HCT116 (cell line): ENCODE results near the gene DNAJB8. TPM values are rescaled to one million over a fixed set of nuclear protein-coding genes. Genes with fewer than 3 reads are reported as not detected.

Experiments used
- ATAC-seq: fragments of 200-7000 bp; cut with Tn5 transposase; 2 replicates; pipeline ENCODE4 v1.9.1; 2020; ENCODE audit warnings: mild to moderate bottlenecking, moderate library complexity
- BruUV-seq: library from RNA; stranded (reverse); fragments of 400-500 nt; replicated peaks from 2 replicates; lab custom pipeline; 2021; lab: Mats Ljungman, UMichigan
- CTCF ChIA-PET: fragments of 300-600 bp; sonication (Branson Sonifier 250); formaldehyde crosslinking; loops from one replicate; lab custom pipeline; 2021; ENCODE audit warnings: antibody characterized with exemption; lab: Charles Lee
- POLR2A ChIA-PET: fragments of 300-600, 350-600 bp; sonication (Branson Sonifier 250); formaldehyde crosslinking; loops from one replicate; lab custom pipeline; 2021; ENCODE audit warnings: antibody characterized with exemption; lab: Charles Lee
- RAD21 ChIA-PET, 2 experiments: fragments of 300-600 bp; sonication (Branson Sonifier 250); formaldehyde crosslinking; loops; one replicate each; lab custom pipeline; 2023; ENCODE audit warnings: low total read pairs in 2 of 2; ENCODE audit not compliant: uncharacterized antibody in 2 of 2, unreplicated experiment in 2 of 2, low non-redundant PET in 1 of 2; lab: Charles Lee
- DNase-seq: peaks from one replicate; pipeline ENCODE4 v3.0.0-alpha.2; 2010; ENCODE audit warnings: low read depth, low spot score
- H2AFZ ChIP-seq: fragments of 200-600 bp; shearing (Covaris generic), sonication (generic); 2 replicates; pipeline ENCODE4 v1.6.1; 2017; ENCODE audit warnings: low read depth, mixed run types, mixed read lengths, antibody characterized with exemption, low read length; ENCODE audit not compliant: poor library complexity, severe bottlenecking
- H3K27ac ChIP-seq: 2 replicates; pipeline ENCODE4 v1.5.1; 2012; ENCODE audit warnings: low read depth, low read length
- H3K27me3 ChIP-seq: fragments of 200-600 bp; sonication (generic); 2 replicates; pipeline ENCODE4 v1.6.1; 2016; ENCODE audit warnings: mixed run types, low read length, mixed read lengths; ENCODE audit not compliant: insufficient read depth
- H3K36me3 ChIP-seq, 2 experiments: fragments of 200-500 bp in 1 of 2; fragments of 200-600 bp in 1 of 2; sonication (Bioruptor generic) in 1 of 2; sonication (generic) in 1 of 2; 2 replicates each; pipeline versions ENCODE4 v1.5.1 to v1.6.1; 2014 to 2016; ENCODE audit warnings: low read length in 2 of 2, inconsistent platforms in 1 of 2, mixed read lengths in 1 of 2, mixed run types in 1 of 2; ENCODE audit not compliant: insufficient read depth in 2 of 2, control insufficient read depth in 1 of 2
- H3K4me1 ChIP-seq, 2 experiments: fragments of 200-600 bp in 1 of 2; sonication (generic) in 1 of 2; 2 replicates each; pipeline versions ENCODE4 v1.5.1 to v1.6.1; 2012 to 2017; ENCODE audit warnings: low read length in 2 of 2, inconsistent platforms in 1 of 2, mild to moderate bottlenecking in 1 of 2, mixed read lengths in 1 of 2, mixed run types in 1 of 2, moderate library complexity in 1 of 2; ENCODE audit not compliant: insufficient read depth in 2 of 2, control insufficient read depth in 1 of 2
- H3K4me2 ChIP-seq: fragments of 200-600 bp; sonication (generic); 2 replicates; pipeline ENCODE4 v1.6.1; 2017; ENCODE audit warnings: mixed run types, low read length, mixed read lengths
- H3K4me3 ChIP-seq, 2 experiments: fragments of 200-600 bp in 1 of 2; sonication (generic) in 1 of 2; replicated peaks in 1 of 2; 2 replicates each; pipeline ENCODE4 v1.5.1; 2011 to 2016; ENCODE audit warnings: low read length in 2 of 2, control low read depth in 1 of 2, low read depth in 1 of 2, mild to moderate bottlenecking in 1 of 2, mixed read lengths in 1 of 2, mixed run types in 1 of 2
- H3K79me2 ChIP-seq: fragments of 200-600 bp; sonication (generic); 2 replicates; pipeline ENCODE4 v1.6.1; 2017; ENCODE audit warnings: mild to moderate bottlenecking, mixed run types, low read length, moderate library complexity, mixed read lengths; ENCODE audit not compliant: insufficient read depth
- H3K9ac ChIP-seq: fragments of 200-600 bp; sonication (generic); 2 replicates; pipeline ENCODE4 v1.6.1; 2016; ENCODE audit warnings: low read length, mixed read lengths
- H3K9me2 ChIP-seq: fragments of 200-600 bp; sonication (generic), shearing (Covaris generic); 2 replicates; pipeline ENCODE4 v1.6.1; 2017; ENCODE audit warnings: mixed run types, mild to moderate bottlenecking, moderate library complexity; ENCODE audit not compliant: insufficient read depth
- H3K9me3 ChIP-seq, 2 experiments: fragments of 200-500 bp in 1 of 2; fragments of 200-600 bp in 1 of 2; sonication (Bioruptor generic) in 1 of 2; sonication (generic) in 1 of 2; 2 replicates each; pipeline ENCODE4 v1.6.1; 2014 to 2017; ENCODE audit warnings: low read length in 2 of 2, mixed read lengths in 2 of 2, inconsistent platforms in 1 of 2, low read depth in 1 of 2, mild to moderate bottlenecking in 1 of 2, mixed run types in 1 of 2, moderate library complexity in 1 of 2; ENCODE audit not compliant: control insufficient read depth in 1 of 2, insufficient read depth in 1 of 2
- H4K20me1 ChIP-seq: fragments of 200-600 bp; sonication (generic), shearing (Covaris generic); 2 replicates; pipeline ENCODE4 v1.6.1; 2017; ENCODE audit warnings: mixed run types, mild to moderate bottlenecking, moderate library complexity; ENCODE audit not compliant: insufficient read depth
- EGR1 ChIP-seq: IDR thresholded peaks from 2 replicates; pipeline ENCODE4 v1.6.1; 2012; ENCODE audit warnings: low read depth
- ELF1 ChIP-seq: IDR thresholded peaks from 2 replicates; pipeline ENCODE4 v1.6.1; 2012; ENCODE audit warnings: low read depth, borderline replicate concordance
- EZH2 ChIP-seq: fragments of 200-600 bp; sonication (generic); IDR thresholded peaks from 2 replicates; pipeline ENCODE4 v1.6.1; 2017; ENCODE audit warnings: antibody characterized with exemption, mixed run types
- JUND ChIP-seq: IDR thresholded peaks from 2 replicates; pipeline ENCODE4 v1.6.1; 2012
- MAX ChIP-seq: IDR thresholded peaks from 2 replicates; pipeline ENCODE4 v1.6.1; 2012
- POLR2A ChIP-seq: IDR thresholded peaks from 2 replicates; pipeline ENCODE4 v1.7.0; 2011; ENCODE audit warnings: borderline replicate concordance; ENCODE audit not compliant: insufficient read depth, insufficient read length; ENCODE audit errors: extremely low read depth
- POLR2AphosphoS5 ChIP-seq: IDR thresholded peaks from 2 replicates; pipeline ENCODE4 v1.6.1; 2011; ENCODE audit warnings: mild to moderate bottlenecking, low read depth, low read length, moderate library complexity
- RAD21 ChIP-seq: IDR thresholded peaks from 2 replicates; pipeline ENCODE4 v1.6.1; 2012; ENCODE audit warnings: low read depth, mild to moderate bottlenecking
- SP1 ChIP-seq: IDR thresholded peaks from 2 replicates; pipeline ENCODE4 v1.6.1; 2012; ENCODE audit warnings: low read depth
- SRF ChIP-seq: IDR thresholded peaks from 2 replicates; pipeline ENCODE4 v1.6.1; 2012; ENCODE audit warnings: low read depth
- ZFX ChIP-seq: fragments of 450-650 bp; IDR thresholded peaks from 2 replicates; pipeline ENCODE4 v1.6.1; 2017
- ZNF274 ChIP-seq: fragments of 200-500 bp; sonication (Bioruptor generic); IDR thresholded peaks from 2 replicates; pipeline ENCODE4 v1.6.1; 2014; ENCODE audit warnings: mild to moderate bottlenecking, low read depth, low read length, inconsistent platforms
- intact Hi-C: fragments of 100-400 bp; cut with micrococcal nuclease; formaldehyde crosslinking; loops from 2 replicates; pipeline ENCODE4 v1.10.0; 2022
- total RNA-seq: library from RNA; stranded (reverse); gene quantifications from one replicate; pipeline ENCODE4 v1.2.1, GENCODE V29; 2021; ENCODE audit not compliant: unreplicated experiment

Gene DNAJB8
- total RNA-seq, 1 experiment from 2014 or later: not detected

DNA sequence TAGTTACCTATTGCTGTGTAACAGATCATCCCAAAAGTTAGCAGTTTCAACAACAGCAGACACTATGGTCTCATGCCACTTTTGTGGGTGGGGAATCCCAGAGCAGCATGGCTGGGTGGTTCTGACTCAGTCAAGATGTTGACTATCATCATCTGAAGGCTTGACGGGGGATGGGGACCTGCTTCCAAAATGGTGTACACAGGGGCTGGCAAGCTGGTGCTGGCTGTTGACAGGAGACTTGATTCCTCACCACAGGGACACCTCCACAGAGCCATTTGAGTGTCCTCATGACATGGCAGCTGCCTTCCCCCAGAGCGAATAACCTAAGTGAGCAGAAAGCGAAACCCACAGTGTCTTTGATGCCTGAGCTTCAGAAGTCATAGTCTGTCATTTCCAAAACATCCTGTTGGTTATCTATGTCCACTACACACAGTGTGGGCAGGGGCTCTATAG lies 19.1 kb downstream of the DNAJB8 start:
- Histone ChIP-seq H4K20me1 (no peaks in the 10 kb centered on the region), H3K27me3 (peaks cover 4% of the 10 kb centered on the region; the same call in 1 of the 2 replicates), H3K27ac (no peak overlapping the region), H3K9me3 (no peaks in the 10 kb centered on the region; a peak in 1 of 4 replicates), H3K9ac (no peak overlapping the region), H3K36me3 (no peaks in the 10 kb centered on the region), H3K4me1 (no peaks in the 10 kb centered on the region), H3K4me2 (no peak overlapping the region), H2AFZ (no peak overlapping the region), H3K4me3 (no peak overlapping the region), H3K79me2 (no peaks in the 10 kb centered on the region), H3K9me2 (no peaks in the 10 kb centered on the region)
- no peak for DNase-seq
- RAD21 ChIA-PET: no interaction called here
- intact Hi-C loops: no loop called here
- no peak for TF ChIP-seq POLR2A
- no peak for TF ChIP-seq ZNF274
- no peak for TF ChIP-seq POLR2AphosphoS5
- TF ChIP-seq JUND: no peak
- BruUV-seq: no TSS peak
- CTCF ChIA-PET: interaction anchor here (2.2 kb wide), 1 partner anchor 9 kb away, joined by 7 read pairs; no protein-coding TSS in a partner anchor
- ATAC-seq: no peak
- POLR2A ChIA-PET: no interaction called here

- Histone ChIP-seq H3K9me2 (no peaks in the 10 kb centered on the region), H3K4me2 (no peak overlapping the region), H3K9ac (no peak overlapping the region), H3K27ac (no peak overlapping the region), H3K79me2 (no peaks in the 10 kb centered on the region), H3K27me3 (peaks cover 4% of the 10 kb centered on the region; the same call in 1 of the 2 replicates), H3K36me3 (no peaks in the 10 kb centered on the region), H4K20me1 (no peaks in the 10 kb centered on the region), H3K4me1 (no peaks in the 10 kb centered on the region), H3K4me3 (no peak overlapping the region), H3K9me3 (no peaks in the 10 kb centered on the region; a peak in 1 of 4 replicates), H2AFZ (no peak overlapping the region)
- ChIA-PET POLR2A (no interaction called here), RAD21 (no interaction called here), CTCF (no interaction called here)
- no peak for DNase-seq
- BruUV-seq: no TSS peak
- TF ChIP-seq RAD21: no peak
- TF ChIP-seq SRF: no peak
- no peak for TF ChIP-seq POLR2A
- TF ChIP-seq SP1: no peak
- TF ChIP-seq JUND: no peak
- no peak for TF ChIP-seq ZFX
- TF ChIP-seq MAX: no peak
- no peak for TF ChIP-seq ELF1
- TF ChIP-seq EZH2: no peak
- no peak for TF ChIP-seq EGR1
- ATAC-seq: no peak
- intact Hi-C loops: no loop called here
These were observed 19.9 kb downstream of the DNAJB8 start for GRCh38 chr3:128446821-128447220.
